ENCODE results near the gene RARA.

The RARA gene

DNA sequence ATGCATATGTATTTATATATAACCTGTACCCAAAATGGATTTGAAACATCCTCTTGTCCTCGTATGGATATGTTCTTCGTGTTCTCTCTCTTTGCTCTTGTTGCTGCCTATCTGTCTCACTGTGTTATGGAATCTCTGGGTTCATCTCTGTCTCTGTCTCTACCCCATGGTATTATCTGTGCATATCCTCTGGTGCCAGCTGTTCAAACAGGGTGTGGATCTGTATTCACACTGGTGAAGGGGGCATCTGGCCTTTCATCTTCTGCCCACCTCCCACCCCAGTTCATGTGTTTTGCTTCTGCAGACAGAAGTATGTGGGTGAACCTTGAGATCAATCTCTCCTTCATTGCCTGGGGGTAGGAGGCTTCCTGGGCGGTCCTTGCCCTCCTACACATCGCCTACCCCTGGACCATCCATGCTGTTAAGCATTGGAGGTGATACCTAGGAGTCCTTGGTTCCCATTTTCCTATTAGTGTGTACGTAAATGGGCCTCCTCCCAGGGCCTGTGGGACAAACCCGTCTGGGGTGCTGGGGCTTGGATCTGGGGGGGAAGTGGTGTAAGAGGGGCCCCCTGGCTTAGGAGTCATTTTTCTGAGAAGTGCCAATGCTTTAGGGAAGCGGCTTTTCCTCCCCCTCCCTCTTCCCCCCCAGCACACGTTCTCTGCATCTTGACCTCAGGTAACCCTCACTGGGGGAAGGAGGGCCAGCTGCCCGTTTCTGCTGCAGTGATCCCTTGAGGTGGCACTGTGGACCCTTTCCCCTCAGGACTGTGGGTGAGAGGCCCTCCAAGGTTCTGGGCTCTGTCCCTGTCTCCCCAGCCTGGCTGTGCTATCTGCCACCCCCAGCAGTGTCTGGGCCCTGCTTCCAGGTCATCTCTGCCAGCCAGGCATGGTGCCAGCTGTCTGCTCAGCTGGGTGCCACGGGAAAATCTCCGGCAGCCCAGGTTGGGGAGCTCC, 21.1 kb downstream of the RARA start:
- DNase-seq = peak in 1 of 5 donors; percentile 80

DNA sequence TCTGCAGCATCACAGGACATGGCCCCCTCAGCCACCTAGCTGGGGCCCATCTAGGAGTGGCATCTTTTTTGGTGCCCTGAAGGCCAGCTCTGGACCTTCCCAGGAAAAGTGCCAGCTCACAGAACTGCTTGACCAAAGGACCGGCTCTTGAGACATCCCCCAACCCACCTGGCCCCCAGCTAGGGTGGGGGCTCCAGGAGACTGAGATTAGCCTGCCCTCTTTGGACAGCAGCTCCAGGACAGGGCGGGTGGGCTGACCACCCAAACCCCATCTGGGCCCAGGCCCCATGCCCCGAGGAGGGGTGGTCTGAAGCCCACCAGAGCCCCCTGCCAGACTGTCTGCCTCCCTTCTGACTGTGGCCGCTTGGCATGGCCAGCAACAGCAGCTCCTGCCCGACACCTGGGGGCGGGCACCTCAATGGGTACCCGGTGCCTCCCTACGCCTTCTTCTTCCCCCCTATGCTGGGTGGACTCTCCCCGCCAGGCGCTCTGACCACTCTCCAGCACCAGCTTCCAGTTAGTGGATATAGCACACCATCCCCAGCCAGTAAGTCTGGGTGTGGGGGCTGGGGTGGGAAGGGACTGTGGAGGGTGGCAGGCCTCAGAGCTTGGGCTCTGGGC, 22.0 kb downstream of the RARA start:
- DNase-seq = no peak

DNA sequence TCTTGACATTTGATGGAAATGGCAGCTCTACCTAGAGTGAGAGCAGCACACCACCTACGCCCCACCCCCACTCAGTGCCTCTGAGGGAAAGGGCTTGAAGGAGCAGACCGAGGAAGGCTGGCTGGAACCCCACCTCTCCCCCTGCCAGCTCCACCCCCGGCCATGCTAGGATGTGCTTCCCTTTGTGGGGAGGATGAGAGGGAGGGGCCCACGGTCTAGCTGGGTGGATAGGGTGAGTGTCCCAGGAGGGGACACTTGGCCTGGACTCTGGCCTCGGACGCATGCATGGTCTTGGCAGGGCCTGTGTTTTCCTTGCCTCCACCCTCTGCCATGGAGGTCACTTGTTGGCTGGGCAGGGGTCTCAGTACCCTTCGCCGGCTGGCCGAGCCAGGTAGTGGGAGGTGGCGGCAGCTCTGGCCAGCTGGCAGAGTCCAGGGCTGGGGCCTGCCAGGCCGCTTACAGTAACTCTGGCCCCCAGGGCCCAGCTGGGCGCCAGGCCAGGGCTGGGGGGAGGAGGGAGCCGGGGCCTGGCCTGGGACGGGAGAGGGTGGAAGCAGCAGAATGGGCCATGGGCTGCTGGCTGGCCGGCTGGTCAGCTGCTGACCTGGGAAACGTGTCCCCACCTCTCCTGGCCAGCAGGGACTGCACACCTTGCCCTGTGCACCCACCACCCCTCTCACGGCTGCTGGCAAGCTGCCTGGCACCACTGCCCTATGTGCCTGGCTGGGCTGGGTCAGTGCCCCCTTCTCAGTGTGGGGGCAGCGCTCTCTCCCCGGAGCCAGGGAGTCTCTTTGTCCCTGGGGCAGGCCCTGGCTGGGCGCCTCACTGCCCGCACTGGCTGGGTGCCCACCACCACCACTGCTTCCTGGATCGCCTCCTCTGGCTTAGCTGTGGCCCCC, 23.0 kb downstream of the RARA start:
- DNase-seq = no peak

DNA sequence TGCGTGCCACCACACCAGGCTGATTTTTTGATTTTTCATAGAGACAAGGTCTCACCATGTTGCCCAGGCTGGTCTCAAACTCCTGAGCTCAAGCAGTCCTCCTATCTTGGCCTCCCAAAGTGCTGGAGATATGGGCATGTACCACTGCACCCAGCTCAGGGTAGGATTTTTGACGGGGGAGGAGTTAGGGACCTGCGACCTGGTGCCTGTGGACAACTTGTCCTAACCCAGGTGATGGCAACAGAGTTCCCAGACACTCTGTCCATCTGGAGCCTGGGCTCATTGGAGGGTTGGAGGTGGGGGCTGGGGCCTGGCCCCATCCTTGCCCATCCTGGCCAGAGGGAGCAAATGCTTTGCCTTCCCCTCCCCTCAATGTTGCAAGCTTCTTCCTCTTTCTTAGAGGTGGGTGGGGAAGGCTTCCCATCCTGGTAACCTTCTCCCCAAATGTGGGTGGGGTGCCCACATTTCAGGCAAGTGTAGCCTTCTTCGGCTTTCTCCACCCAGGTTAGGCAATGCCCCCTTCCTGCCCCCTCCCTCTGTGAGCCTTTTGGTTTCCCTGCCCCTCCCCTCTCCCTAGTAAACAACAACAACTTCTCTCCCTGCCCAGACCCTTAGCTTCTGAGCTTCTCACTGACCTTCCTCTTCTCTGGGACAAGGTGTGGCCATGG, 24.9 kb downstream of the RARA start:
- DNase-seq = no peak

DNA sequence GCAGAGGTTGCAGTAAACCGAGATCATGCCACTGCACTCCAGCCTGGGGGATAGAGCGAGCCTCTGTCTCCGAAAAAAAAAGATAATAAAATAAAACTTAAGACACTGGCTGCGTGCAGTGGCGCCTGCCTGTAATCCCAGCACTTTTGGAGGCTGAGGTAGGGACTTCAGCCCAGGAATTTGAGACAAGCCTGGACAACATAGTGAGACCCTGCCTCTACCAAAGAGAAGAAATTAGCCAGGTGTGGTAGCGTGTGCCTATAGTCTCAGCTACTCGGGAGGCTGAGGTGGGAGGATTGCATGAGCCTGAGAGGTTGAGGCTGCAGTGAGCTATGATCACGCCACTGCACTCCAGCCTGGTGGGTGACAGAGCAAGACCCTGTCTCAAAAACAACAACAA, 26.6 kb downstream of the RARA start:
- DNase-seq = no peak

DNA sequence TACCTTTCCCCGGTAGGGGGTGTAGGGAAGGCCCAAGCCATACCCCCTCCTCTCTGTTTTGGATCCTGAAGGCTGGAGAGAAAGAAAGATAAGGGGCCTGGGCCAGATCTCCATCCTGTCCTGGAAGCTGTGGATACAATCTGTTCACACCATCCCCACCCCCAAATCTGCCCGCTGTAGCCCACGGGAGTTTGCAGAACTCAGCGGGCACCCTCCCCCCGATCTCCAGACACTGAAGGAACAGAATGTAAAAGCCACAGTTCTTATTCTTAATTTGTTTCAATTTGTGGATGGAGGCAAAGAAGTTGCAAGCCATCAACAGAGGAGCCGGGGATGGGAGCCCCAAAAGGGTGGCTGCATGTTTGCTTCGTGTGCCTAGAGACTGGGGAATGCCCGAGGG, 28.4 kb downstream of the RARA start:
- no peak for DNase-seq

DNA sequence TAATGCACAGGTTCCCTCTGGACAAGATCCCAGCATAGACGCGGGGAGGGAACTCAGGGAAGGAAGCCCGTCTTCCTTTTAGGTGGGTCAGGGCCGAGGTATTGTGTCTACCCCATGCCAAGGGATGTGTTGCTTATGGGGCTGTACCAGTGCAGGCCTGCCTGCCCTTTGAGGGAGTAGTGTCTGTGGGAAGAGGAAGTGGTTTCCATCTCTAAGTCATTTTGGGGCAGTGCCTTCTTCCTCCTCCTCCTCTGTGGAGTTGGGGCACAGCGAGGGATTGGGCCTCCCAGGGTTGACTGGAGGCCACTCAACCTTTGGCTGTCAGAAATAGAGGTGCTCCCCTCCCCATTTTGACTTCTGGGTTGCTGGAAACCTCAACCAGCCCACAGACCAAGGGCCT, 29.1 kb downstream of the RARA start:
- DNase-seq = peak in 1 of 5 donors; percentile 57

DNA sequence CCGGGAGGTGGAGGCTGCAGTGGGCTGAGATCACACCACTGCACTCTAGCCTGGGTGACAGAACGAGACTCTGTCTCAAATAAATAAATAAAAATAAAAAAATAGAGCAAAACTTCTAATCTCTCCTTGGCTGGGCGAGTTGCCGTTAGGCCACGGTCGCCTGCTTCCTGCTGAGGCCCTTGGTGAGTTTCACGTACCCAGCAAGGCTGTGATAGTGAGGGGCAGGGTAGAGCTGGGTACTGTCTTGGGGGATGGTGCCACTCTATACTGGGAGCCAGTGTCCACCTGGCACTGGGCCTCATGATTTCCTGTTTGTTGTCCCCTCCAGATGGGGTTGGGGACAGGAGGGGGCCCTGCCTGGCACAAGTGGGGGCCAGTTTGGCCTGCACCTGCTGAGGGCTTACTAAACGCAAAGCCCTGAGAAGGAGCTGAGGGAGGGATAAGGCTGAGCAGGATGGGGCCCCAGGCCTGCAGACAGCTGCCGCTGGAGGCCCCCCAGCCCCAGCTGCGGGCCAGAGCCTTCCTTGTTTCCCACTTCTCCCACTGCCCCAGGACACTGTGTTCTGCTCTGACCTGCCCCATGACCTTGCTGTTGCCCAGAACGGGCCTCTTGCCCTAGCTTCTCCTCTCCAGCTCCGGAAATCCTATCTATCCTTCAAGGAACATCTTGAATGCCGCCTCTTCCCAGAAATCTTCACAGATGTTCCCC, 30.1 kb downstream of the RARA start:
- DNase-seq = no peak

DNA sequence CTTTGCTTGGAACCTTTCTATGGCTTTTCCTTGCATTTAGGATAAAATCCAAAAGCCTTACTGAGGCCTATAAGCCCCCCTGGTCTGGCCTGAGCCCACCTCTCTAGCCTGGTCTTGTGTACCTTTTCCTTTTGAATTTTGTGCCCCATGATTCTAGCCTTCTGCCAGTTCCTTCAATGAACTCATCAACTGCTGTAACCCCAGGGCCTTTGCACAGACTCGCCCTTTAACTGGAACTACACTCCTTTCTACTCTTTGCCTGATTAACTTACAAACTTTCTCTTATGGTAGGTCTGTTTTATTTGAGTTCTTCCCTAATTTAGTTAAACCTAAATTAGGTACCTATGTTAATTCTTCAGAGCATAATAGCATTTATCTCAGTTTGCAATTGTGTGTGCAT, 31.3 kb downstream of the RARA start:
- DNase-seq = no peak

DNA sequence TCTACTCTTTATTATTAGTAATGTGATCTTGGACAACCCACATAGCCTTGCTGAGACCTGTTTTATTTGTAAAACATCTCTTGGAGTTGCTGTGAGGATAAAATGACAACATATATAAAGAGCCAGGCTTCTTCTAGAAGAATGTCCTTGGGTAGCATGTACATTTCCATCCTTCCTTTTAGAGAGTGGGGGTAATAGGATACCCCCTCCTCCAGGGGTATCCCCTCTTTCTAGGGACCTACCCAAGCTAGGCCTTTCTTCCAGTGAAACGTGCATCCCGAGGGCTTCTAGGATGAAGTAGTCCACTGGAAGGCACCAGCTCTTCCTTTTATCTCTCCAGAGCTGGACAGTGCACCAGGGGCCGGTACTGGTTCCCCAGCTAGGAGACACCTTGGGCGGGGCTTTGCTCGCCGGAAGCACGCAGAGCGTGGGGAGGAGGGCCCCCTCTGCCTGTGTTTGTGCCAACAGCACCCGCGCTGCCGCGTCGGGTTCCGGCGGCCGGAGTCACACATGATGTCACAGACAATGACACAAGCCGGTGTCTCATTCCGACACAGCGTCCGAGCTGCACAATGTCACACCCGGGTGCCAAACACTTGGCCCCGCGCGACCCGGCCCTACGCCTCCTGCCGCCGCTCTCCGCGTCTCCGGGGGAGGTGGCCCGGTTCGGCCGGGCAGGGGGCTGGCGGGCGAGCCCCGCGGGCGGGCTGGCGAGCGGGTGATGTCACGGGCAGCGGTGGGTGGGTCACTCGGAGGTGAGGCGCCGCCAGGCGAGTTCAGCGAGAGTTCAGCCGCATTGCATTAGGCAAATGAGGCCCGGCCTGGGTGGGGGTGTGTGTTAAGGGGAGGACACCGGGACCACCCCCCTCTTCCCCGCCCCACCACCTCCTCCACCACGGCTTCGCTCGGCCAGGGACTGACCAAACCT, 32.2 kb downstream of the RARA start:
- peak; percentile 80 to 94 (median 86) for DNase-seq

DNA sequence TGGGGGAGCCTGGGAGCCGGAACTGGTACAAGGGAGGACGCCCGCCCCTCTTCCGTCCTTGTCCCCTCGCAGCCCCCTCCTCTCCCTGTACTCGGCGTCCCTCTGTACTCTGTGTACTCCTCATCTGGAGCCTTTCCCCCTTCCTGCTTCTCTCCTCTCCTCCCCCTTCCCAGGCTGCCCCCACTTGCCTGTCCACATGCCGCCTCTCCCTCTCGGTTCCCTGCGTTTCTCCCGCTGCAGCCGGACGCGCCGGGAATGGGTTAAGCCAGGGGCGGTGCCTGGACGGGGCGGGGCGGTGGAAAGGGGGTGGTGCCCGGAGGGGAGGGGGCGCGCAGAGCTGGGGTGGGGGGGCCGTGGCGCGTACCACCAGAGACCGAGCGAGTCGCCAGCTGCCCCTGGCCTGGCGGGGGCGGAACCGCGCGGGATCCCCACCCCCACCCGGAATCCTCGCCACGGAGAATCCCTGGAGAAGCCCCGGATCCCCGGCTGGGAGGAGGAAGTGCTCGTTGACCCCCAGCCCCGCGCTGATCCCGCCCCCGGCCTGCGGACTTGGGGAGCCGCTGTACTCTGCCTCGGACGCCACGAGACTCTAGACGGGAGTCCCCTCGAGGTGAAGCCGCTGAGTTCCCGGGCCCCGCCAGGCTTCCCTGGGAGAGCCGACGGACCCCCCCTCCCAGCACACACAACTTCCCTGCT, 33.0 kb downstream of the RARA start:
- no peak for DNase-seq

DNA sequence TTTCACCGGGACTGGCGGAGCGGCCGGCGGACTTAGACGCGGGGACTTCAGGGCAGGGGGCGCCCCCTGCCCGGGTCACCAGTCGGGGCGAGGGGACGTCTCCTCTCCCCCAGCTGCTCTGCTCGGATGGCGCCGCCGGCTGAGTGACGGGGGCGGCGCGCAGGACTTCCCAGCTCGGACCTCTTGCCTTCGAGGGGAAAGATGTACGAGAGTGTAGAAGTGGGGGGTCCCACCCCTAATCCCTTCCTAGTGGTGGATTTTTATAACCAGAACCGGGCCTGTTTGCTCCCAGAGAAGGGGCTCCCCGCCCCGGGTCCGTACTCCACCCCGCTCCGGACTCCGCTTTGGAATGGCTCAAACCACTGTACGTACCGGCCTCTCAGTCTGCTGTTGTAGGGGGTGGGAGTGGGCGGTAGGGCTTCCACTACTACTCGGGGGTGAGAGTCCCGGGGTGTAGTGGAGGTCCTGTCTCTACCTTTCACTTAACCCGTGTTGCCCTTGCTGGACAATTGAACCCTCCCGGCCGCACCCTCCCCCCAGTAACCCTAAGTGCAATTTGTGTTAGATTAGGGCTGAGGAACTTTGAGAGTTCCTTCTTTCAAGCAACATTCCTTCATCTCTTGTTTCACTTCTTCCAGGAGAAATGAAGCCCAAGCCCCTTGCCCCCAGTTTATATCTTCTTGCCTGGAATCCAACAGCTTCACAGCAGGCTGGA, 33.7 kb downstream of the RARA start:
- DNase-seq = no peak

DNA sequence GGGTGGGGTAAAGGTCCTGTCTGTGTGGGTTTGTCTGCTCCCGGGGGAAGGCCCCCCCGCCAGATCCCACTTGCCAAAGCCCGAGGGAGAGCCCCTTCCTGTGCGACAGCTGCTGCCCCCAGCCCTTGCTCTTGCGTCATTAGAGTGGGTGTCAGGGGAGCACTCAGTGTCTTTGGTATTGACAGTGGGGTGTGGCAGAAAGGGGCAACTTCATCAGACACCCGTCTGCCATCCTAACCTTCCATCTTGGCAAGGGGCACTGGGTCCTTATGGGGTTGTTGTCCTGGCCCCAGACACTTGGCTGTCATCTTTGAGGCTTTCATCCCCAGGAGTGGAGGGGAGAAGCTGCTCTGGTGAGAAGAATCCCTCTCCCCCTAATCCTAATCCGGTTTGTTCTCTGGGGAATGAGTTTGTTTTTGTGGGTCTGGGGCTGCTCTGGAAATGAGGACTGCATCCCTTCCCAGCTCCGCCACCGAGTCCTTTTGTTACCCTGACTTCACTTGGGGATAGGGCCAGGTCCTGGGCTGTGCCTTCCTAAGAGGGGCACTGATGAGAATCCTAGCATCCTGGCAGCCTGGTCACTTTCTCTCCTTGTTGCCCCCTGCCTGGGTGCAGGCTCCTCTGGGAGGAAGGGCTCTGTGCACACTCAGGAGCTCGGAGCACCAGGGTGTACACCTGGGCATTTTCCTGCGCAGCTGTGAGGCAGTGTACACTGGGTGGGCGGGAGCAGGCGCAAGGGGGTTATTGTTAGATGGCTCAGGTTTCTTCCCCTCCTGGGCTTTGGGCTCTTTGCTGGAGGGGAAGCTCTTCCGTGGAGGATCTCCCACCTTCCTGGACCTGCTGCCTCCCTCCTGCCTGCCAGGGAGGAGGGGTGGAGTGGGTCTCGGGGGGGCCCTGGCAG, 34.5 kb downstream of the RARA start:
- no peak for DNase-seq

DNA sequence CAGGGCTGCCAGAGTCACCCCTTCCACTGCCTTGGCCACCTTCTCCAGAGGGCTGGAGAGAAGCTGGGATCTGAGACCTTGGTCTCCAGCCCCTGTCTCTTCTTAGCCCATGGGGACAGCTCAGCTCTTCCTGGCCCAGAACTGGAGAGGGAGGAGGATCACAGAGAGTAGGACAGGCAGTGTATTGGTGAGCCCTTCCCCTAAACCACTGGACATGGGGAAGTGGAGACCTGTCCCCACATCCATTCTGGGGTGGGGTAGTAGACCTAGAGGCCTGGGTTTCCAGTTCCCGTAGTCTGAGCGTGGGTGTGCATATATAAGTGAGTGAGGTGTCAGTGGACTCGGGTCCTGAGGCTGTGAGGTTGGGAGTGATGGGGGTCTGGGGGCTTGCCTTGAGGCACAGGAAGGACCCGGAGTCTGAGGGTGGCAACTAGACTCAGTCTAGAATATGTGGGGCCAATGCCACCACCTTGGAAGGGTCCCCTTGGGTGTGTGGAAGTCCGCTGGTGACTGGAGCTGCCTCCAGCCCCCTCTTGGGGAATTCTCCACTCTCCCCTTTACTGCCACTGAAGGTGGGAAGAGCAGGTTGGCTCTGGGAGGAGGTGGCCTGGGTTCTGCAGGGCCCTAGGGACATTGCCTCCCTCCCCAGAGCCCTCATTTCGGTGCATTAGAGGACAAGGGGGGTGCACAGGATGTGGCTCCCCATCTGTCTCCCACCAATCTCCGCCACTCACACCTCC, 35.6 kb downstream of the RARA start:
- DNase-seq = no peak

DNA sequence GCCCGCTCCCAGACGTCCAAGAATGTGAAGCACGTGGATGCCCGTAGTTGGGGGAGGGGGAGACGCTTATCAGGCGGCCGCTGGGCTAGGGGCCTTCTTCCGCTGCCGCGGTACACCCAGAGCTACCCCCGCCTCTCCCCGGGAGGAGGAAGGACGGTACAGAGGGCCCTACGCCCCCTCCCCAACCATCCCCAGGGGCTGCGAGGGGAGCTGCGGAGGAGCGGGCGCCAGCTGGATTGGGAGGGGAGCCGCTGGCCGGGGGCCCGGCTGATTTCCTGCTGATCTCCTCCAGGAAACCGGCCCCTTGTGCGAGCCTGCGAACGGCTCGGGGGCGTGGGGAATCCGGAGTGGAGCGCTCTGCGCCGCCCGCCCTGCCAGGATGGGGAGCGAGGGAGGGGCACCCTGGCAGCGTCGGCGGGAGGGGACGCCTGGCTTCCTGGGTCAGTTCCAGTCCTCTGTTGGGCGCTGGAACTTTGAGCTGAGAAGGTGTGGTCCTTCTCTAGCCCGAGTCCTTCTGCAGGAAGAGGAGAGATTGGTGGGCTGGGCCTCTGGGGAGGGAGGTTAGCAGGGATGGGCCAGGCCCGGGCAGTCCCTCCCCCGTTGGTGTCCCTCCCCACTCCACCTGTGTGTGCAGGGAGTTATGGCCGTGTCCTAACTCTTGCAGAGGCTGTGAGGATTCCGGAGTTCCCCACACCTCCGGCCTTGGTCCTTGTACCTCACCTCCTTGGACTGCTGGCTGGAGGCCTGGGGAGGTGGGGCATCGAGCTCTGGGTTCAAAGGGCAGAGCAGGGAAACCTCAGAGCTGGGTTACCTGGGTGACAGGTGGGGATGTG, 36.4 kb downstream of the RARA start:
- peak in 1 of 5 donors; percentile 41 for DNase-seq

DNA sequence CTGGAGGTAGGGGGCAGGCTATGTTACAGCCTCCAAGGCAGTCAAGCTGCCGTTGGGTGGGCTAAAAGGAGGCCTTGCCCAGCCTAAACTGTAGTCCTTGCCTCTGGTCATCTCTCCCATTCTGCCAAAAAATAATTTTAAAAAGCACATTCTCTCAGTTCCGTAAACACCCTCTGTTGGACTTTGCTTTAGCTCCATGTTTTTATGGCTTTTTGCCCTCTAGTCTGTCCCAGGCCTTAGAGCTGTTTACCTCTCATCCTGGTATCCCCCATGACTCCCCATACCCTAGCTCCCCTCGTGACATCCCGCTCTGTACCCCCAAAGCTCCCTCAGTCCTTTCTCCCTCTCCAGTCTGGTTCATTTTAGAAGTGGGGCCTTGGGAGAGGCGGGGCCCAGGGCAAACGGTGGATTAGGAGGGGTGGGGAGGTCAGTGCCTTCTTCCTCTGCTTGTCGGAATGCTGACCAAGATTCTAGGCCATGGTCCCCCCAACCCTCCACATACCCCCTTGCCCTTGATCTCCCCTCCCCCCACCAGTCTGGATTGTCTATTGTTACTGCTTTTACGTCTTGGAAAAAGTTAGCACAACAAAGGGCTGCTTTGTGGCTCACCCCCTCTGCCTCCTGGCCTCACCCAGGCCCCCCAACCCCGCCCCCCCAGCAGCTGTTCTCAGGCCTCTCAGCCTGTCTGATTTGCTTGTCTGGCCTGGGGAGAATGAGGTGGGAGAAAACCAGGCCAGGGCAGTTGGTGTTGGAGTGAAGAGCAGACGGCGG, 37.2 kb downstream of the RARA start:
- DNase-seq = no peak

Data from T-helper 1 cell (primary cell).